ENCODE results near the gene DNM2.

GRCh38 chr19:10826846-10827245 lies 109.0 kb downstream of the DNM2 start:
- TF ChIP-seq POLR2AphosphoS5 (IDR thresholded peaks at IDR 0.05) = no peak
- TF ChIP-seq CTCF (IDR thresholded peaks at IDR 0.05) = no peak
